Neural progenitor cell (in vitro differentiated cells): Measurements from ENCODE around the gene VAV2. TPM values are rescaled to one million over a fixed set of nuclear protein-coding genes. Genes with fewer than 3 reads are reported as not detected.

ENCODE experiments used
- DNase-seq: peaks from one replicate; pipeline ENCODE4 v3.0.0-alpha.2; 2016; ENCODE audit warnings: low spot score
- H2AFZ ChIP-seq: fragments of 200-600 bp; sonication (generic); replicated peaks from 2 replicates; pipeline ENCODE4 v1.6.1; 2016; ENCODE audit warnings: antibody characterized with exemption
- H3F3A ChIP-seq: fragments of 200-600 bp; sonication (generic); 2 replicates; pipeline ENCODE4 v1.6.1; 2016; ENCODE audit warnings: antibody characterized with exemption, low read depth
- H3K27ac ChIP-seq: fragments of 200-600 bp; sonication (generic); 2 replicates; pipeline ENCODE4 v1.5.1; 2016; ENCODE audit warnings: mild to moderate bottlenecking
- H3K27me3 ChIP-seq: fragments of 200-600 bp; sonication (generic); 2 replicates; pipeline ENCODE4 v1.6.1; 2016; ENCODE audit warnings: mild to moderate bottlenecking, moderate library complexity
- H3K36me3 ChIP-seq: fragments of 200-600 bp; sonication (generic); 2 replicates; pipeline ENCODE4 v1.5.1; 2016
- H3K4me1 ChIP-seq: fragments of 200-600 bp; sonication (generic); 2 replicates; pipeline ENCODE4 v1.6.1; 2016; ENCODE audit warnings: mixed run types
- H3K4me2 ChIP-seq: fragments of 200-600 bp; sonication (generic); 2 replicates; pipeline ENCODE4 v1.6.1; 2016
- H3K4me3 ChIP-seq: fragments of 200-600 bp; sonication (generic); 2 replicates; pipeline ENCODE4 v1.5.1; 2016
- H3K79me2 ChIP-seq: fragments of 200-600 bp; sonication (generic); 2 replicates; pipeline ENCODE4 v1.6.1; 2016; ENCODE audit warnings: low read depth
- H3K9ac ChIP-seq: fragments of 200-600 bp; sonication (generic); 2 replicates; pipeline ENCODE4 v1.6.1; 2016
- H3K9me3 ChIP-seq: fragments of 200-600 bp; sonication (generic); 2 replicates; pipeline ENCODE4 v1.5.1; 2016; ENCODE audit warnings: low read depth
- H4K20me1 ChIP-seq: fragments of 200-600 bp; sonication (generic); 2 replicates; pipeline ENCODE4 v1.6.1; 2016; ENCODE audit warnings: low read depth
- H3K27ac Mint-ChIP-seq: 3 replicates; pipeline ENCODE4 v1.8.0; 2021; ENCODE audit warnings: mixed read lengths
- H3K27me3 Mint-ChIP-seq: 2 replicates; pipeline ENCODE4 v1.8.0; 2022; ENCODE audit warnings: low read depth, mild to moderate bottlenecking, inconsistent platforms, moderate library complexity, mixed read lengths; ENCODE audit not compliant: insufficient read depth
- H3K36me3 Mint-ChIP-seq: 3 replicates; pipeline ENCODE4 v1.8.0; 2021; ENCODE audit warnings: mixed read lengths
- H3K4me1 Mint-ChIP-seq: 3 replicates; pipeline ENCODE4 v1.8.0; 2021; ENCODE audit warnings: mixed read lengths
- H3K4me3 Mint-ChIP-seq: 3 replicates; pipeline ENCODE4 v1.8.0; 2021; ENCODE audit warnings: mild to moderate bottlenecking, moderate library complexity, mixed read lengths
- H3K9me3 Mint-ChIP-seq: 3 replicates; pipeline ENCODE4 v1.8.0; 2020; ENCODE audit warnings: mixed read lengths
- CTCF ChIP-seq: fragments of 200-600 bp; sonication (generic); IDR thresholded peaks from 2 replicates; pipeline ENCODE4 v1.5.1; 2017; ENCODE audit warnings: antibody characterized with exemption, mild to moderate bottlenecking
- EZH2 ChIP-seq: fragments of 200-600 bp; sonication (generic); IDR thresholded peaks from 2 replicates; pipeline ENCODE4 v1.6.1; 2017; ENCODE audit warnings: antibody characterized with exemption, mild to moderate bottlenecking, moderate library complexity
- EZH2phosphoT487 ChIP-seq: fragments of 200-600 bp; sonication (generic); IDR thresholded peaks from 2 replicates; pipeline ENCODE4 v1.6.1; 2017; ENCODE audit warnings: antibody characterized with exemption
- total RNA-seq: library from RNA; depleted of rRNA; stranded (reverse); fragments of >200 nt; gene quantifications from 2 replicates; pipeline ENCODE4 v1.2.3, GENCODE V29; 2015; ENCODE audit warnings: low replicate concordance

VAV2 gene
- total RNA-seq, 1 donor from 2014 or later: 12.9 TPM

DNA sequence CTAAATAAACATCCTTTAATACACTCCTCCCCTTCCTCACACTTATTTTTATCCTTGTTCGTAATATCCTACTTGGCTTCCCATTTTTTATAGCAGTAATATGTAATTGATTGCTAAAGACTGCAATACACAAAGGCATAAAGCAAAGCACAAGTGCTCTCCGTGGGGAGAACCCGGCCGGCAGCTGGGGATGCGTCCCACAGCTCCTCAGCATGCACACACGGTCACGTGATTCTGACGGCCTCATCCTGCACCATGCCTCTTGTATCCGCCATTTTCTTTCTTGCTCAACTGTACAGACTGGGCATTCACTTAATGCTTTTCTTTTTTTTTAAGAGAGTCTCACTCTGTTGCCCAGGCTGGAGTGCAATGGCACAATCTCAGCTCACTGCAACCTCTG is 36.0 kb upstream of the VAV2 start:
- no peaks in the 10 kb centered on the region for H3K9me3 Mint-ChIP-seq
- H3K27me3 ChIP-seq: no peaks in the 10 kb centered on the region
- peaks cover 10% of the 10 kb centered on the region for H3K4me1 ChIP-seq
- H3K27ac ChIP-seq: no peak overlapping the region
- H3K4me1 Mint-ChIP-seq: peaks cover 15% of the 10 kb centered on the region
- TF ChIP-seq EZH2 (no peak), CTCF (no peak), EZH2phosphoT487 (no peak)
- H3K79me2 ChIP-seq: peaks cover 5% of the 10 kb centered on the region
- H2AFZ ChIP-seq: no peak overlapping the region
- H3K4me2 ChIP-seq: no peak overlapping the region
- H3K27ac Mint-ChIP-seq: no peak overlapping the region
- peaks cover 2% of the 10 kb centered on the region for H3K27me3 Mint-ChIP-seq
- peaks cover 13% of the 10 kb centered on the region for H3K36me3 Mint-ChIP-seq
- H3K9me3 ChIP-seq: no peaks in the 10 kb centered on the region
- peaks cover 28% of the 10 kb centered on the region for H4K20me1 ChIP-seq
- no peaks in the 10 kb centered on the region for H3K36me3 ChIP-seq
- peak overlapping the region; percentile 6 for H3K4me3 Mint-ChIP-seq
- no peak overlapping the region for H3K9ac ChIP-seq
- DNase-seq: no peak
- no peak overlapping the region for H3K4me3 ChIP-seq
- peaks cover 37% of the 10 kb centered on the region for H3F3A ChIP-seq

DNA sequence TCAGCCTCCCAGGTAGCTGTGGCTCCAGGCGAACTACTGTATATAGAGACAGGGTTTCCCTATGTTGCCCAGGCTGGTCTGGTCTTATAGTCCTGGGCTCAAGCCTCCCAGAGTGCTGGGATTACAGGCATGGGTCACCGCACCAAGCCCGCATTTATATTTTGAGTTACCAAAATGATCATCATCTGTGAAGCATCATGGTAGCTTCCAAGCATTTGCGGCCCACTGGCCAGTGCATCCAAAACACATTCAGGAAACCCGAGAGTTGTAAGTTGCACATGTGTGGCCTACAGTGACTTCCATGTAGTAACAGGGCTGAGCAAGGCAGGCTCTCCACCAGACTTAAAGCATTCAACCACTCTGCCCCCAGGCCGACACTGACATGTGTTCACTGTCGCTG is 35.4 kb upstream of the VAV2 start:
- Histone ChIP-seq H3K27me3 (no peaks in the 10 kb centered on the region), H3K4me3 (no peak overlapping the region), H3F3A (peaks cover 37% of the 10 kb centered on the region), H2AFZ (no peak overlapping the region), H3K4me2 (no peak overlapping the region), H3K4me1 (peaks cover 10% of the 10 kb centered on the region), H3K9me3 (no peaks in the 10 kb centered on the region), H4K20me1 (peaks cover 28% of the 10 kb centered on the region), H3K27ac (no peak overlapping the region), H3K36me3 (no peaks in the 10 kb centered on the region), H3K9ac (no peak overlapping the region), H3K79me2 (peaks cover 5% of the 10 kb centered on the region)
- Mint-ChIP-seq H3K4me1 (peaks cover 15% of the 10 kb centered on the region), H3K4me3 (peak overlapping the region; percentile 86), H3K9me3 (no peaks in the 10 kb centered on the region), H3K27me3 (peaks cover 2% of the 10 kb centered on the region), H3K27ac (no peak overlapping the region), H3K36me3 (peaks cover 9% of the 10 kb centered on the region)
- TF ChIP-seq CTCF (no peak), EZH2 (no peak), EZH2phosphoT487 (no peak)
- no peak for DNase-seq

DNA sequence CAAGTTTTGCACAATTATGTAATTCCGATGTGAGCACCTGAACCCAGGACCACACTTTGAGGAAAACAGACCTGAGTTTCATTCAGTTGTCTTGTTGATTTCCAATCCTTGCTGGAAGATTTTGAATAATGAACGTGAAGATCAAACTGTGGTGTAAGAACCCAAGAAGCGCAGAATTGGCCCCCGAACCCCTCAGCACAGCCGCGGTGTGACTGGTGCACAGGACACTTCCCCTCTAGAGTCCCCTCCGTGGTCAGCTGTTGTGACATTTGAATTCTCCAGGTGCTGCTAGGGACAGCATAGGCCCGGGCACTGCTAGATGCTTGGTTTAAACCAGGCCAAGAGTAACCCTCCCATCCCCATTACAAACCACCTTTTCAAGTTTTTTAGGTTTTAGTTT is 34.9 kb upstream of the VAV2 start:
- no peak overlapping the region for H3K27ac Mint-ChIP-seq
- no peak overlapping the region for H3K4me3 ChIP-seq
- H3K9ac ChIP-seq: no peak overlapping the region
- no peak overlapping the region for H3K27ac ChIP-seq
- H3K9me3 Mint-ChIP-seq: no peaks in the 10 kb centered on the region
- no peaks in the 10 kb centered on the region for H3K36me3 ChIP-seq
- DNase-seq: no peak
- H4K20me1 ChIP-seq: peaks cover 28% of the 10 kb centered on the region
- peaks cover 9% of the 10 kb centered on the region for H3K36me3 Mint-ChIP-seq
- H3K9me3 ChIP-seq: no peaks in the 10 kb centered on the region
- peaks cover 33% of the 10 kb centered on the region for H3F3A ChIP-seq
- peaks cover 2% of the 10 kb centered on the region for H3K27me3 Mint-ChIP-seq
- H3K4me2 ChIP-seq: no peak overlapping the region
- H3K4me3 Mint-ChIP-seq: peak overlapping the region; percentile 86
- peaks cover 15% of the 10 kb centered on the region for H3K4me1 Mint-ChIP-seq
- peaks cover 10% of the 10 kb centered on the region for H3K4me1 ChIP-seq
- H3K27me3 ChIP-seq: no peaks in the 10 kb centered on the region
- H3K79me2 ChIP-seq: peaks cover 5% of the 10 kb centered on the region
- TF ChIP-seq EZH2phosphoT487 (no peak), CTCF (no peak), EZH2 (no peak)
- no peak overlapping the region for H2AFZ ChIP-seq
